CD1c-positive myeloid dendritic cell (primary cell): Measurements from ENCODE around the gene CATSPERZ.

Source experiments
- DNase-seq: peaks from one replicate; pipeline ENCODE4 v3.0.0-alpha.2; 2016; ENCODE audit errors: extremely low spot score

Gene CATSPERZ

DNA sequence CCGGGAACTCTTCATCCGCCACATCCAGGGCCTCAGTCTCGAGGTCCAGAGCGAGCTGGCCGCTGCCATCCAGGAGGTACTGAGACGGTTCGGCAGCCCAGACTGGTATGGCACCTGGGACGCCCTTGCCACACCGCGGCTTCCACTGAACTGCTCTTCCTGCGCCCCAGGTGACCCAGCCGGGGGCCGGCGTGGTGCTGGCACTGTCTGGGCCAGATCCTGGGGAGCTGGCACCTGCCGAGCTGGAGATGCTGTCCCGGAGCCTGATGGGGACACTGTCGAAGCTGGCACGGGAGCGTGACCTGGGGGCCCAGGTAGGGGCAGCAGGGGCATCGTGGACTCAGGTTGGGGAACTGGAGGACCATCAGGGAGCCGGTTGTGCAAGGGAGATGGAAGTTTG is 41.3 kb downstream of the CATSPERZ start:
- no peak for DNase-seq

DNA sequence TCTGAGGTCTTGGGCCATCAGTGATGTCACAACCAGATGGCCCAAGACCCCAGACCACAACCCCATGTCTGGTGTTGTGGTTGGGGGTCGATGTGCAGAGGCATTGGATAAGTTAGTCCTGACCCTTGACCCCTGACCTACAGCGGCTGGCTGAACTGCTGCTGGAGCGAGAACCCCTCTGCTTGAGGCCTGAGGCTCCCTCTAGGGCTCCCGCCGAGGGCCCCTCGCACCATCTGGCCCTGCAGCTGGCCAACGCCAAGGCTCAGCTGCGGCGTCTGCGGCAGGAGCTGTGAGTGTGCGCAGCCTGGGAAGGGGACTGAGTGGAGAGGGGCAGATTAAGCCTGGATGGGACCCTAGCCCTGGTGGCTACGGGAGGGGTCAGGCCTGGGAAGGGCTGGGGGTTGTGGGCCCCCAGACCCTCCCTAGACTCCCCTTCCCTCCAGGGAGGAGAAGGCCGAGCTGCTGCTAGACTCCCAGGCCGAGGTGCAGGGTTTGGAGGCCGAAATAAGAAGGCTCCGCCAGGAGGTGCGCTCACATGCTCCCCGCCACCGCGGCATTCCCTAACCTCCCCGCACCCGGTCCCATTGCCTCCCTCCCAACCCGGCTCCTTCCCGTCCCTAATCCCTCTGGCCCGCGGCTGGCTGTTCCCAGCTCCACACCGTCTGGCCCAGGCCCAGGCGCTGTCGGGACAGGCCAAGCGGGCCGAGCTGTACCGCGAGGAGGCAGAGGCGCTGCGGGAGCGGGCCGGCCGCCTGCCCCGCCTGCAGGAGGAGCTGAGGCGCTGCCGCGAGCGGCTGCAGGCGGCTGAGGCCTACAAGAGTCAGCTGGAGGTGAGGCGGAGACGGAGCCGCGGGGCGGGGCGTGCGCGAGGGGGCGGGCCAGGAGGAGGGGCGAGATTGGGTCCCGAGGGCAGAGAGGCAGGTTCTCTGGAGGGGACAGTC is 42.0 kb downstream of the CATSPERZ start:
- DNase-seq, result peak; percentile 91

DNA sequence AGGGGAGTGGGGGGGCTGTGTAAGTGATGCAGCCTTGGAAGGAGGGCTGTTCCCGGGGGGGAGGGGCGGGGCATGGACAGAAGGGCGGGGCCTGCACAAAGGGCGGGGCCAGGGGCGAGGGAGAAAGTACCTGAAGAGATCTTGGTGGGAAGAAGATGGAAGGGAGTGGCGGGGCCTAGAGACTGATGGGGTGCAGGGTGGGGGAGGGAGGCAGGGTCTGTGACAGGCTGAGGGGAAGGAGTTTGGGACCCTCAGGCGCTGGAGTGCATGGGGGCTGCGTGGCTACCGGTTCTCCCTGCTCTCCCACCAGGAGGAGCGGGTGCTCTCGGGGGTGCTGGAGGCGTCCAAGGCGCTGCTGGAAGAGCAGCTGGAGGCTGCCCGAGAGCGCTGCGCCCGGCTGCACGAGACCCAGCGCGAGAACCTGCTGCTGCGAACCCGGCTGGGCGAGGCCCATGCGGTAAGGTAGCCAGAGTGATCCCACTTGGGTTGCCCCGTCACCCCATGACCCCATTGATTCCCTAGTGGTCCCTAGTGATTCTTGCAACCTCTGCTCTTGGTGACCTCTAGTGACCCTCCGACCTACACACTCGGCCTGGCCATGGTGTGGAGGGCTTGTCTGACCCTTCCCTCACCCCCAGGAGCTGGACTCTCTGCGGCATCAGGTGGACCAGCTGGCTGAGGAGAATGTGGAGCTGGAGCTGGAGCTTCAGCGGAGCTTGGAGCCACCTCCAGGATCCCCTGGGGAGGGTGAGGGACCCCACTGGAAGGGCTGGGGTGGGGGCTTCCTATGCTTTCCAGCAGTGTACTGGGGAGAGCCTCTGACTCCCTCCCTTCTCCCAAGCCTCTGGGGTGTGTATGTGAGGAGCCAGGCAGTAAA is 42.9 kb downstream of the CATSPERZ start:
- DNase-seq, result no peak

DNA sequence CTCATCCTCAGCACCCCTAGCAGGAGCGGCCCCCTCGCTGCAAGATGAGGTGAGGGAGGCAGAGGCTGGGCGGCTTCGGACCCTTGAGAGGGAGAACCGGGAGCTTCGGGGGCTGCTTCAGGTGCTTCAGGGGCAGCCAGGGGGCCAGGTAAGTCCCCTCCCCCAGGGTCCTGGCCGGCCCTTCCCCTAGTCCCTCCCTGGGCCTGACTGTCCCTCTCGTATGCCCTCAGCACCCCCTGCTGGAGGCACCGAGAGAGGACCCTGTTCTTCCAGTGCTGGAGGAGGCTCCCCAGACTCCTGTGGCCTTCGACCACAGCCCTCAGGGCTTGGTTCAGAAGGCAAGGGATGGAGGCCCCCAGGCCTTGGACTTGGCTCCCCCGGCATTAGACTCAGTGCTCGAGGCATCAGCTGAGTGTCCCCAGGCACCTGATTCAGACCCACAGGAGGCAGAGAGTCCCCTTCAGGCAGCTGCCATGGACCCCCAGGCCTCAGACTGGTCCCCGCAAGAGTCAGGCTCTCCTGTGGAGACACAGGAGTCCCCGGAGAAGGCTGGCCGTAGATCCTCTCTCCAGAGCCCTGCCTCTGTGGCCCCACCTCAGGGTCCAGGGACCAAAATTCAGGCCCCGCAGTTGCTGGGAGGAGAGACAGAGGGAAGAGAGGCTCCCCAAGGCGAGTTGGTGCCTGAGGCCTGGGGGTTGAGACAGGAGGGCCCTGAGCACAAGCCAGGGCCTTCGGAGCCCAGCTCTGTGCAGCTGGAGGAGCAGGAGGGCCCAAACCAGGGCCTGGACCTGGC is 43.8 kb downstream of the CATSPERZ start:
- DNase-seq, result no peak

DNA sequence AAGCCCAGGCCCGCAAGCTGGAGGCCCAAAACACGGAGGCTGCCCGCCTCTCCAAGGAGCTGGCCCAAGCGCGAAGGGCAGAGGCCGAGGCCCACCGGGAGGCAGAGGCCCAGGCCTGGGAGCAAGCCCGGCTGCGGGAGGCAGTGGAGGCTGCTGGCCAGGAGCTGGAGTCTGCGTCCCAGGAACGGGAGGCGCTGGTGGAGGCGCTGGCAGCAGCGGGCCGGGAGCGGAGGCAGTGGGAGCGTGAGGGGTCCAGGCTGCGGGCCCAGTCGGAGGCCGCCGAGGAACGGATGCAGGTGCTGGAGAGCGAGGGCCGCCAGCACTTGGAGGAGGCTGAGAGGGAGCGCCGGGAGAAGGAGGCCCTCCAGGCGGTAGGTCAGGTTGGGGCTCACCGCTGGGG is 44.6 kb downstream of the CATSPERZ start:
- no peak for DNase-seq

DNA sequence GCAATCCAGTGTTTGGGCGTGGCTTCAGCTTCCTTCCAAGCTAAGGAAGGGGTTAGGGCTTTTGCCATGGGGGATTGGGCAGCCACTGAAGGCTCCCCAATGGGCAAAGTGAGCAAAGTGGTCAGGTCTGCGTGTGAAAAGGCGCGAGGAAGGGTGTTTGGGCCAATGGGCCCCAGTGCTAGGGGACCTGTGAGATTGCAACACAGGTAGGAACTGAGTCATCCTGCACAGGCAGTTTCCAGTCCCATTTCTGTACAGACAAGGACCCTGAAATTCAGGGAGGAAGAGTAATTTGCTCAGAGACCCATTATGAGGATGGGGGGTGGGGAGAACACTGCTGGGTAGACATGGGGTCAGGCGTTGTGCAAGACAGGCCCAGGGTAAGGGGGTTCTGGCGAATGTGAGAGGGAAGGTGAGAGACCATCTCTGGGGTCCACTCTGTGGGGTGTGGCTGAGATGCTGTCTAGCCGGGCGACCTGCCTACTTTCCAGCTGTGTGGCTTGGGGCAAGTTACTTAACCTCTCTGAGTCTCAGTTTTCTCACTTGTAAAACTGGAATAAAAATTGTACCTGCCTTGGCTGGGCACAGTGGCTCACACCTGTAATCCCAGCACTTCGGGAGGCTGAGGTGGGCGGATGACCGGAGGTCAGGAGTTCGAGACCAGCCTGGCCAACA is 47.2 kb downstream of the CATSPERZ start:
- DNase-seq, result no peak

DNA sequence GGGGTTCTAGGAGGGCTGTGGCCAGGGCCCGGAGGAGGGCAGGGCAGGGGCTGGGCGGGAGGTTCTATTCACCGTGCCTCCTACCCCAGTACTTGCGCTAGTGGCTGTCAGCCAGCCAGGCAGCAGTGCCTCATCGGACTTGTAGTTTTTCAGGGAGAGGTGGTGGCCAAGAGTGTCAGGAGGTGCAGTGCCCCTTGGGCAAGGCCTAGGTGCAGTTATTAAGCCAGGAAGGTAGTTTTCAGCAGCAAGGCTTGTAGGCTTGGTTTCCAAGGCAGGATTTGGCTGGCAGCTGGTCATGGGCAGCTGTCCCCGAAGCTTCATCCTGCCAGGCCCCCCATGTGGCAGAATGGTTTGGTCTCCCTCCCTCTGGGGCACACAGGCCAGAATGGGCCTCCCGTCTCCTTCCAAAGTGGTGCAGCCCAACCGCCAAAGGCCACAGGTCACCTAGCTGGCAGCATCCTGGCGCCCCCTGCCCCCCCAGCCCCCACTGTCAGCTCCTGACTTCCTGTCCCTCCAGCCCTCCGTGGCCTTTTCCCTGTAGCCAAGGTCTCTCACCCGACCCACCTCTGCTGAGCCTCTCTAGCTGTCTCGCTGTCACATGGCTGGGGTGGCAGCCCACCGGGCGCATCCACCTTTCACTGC is 48.3 kb downstream of the CATSPERZ start:
- DNase-seq, result no peak

DNA sequence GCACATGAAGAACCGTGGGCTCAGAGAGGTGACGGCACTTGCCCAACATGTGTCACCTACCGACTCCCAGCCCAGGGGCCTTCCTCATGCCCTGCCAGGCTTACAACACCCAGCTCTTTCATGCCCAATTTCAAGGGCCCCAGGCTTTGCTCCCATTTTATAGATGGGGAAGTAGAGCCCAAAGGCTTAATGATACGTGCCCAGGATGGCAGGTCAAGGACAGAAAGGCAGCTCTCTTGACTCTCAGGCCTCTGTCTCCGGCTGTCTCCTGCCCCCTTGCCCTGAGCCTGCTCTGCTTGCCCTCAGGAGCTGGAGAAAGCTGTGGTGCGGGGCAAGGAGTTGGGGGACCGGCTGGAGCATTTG is 48.8 kb downstream of the CATSPERZ start:
- DNase-seq, result no peak

DNA sequence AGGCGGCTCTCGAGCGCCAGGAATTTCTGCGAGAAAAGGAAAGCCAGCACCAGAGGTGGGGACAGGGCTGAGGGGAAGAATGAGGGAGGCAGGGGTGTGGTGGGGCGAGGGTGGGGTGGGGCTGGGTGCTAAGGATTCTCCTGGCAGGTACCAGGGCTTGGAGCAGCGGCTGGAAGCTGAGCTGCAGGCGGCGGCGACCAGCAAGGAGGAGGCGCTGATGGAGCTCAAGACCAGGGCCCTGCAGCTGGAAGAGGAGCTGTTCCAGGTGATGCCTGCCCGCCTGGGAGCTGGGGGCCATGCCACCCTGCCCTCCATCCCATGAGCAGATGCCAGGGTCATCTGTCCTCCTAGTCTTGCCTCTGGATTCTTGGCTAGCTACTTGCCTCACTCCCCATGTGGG is 49.2 kb downstream of the CATSPERZ start:
- no peak for DNase-seq

DNA sequence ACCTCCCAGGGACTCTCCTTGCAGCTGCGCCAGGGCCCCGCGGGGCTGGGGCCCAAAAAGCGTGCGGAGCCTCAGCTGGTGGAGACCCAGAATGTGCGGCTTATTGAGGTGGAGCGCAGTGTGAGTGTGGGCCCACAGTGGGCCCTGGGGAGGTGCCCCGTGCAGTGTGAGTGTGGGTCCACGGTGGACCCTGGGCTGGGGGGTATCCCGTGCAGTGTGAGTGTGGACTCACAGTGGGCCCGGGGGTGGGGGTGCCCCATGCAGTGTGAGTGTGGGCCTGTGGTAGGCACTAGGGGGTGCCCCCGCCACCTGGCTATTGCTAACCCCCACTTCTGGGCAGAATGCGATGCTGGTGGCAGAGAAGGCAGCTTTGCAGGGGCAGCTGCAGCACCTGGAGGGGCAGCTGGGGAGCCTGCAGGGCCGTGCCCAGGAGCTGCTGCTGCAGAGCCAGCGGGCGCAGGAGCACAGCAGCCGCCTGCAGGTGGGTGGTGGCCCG is 51.0 kb downstream of the CATSPERZ start:
- no peak for DNase-seq

DNA sequence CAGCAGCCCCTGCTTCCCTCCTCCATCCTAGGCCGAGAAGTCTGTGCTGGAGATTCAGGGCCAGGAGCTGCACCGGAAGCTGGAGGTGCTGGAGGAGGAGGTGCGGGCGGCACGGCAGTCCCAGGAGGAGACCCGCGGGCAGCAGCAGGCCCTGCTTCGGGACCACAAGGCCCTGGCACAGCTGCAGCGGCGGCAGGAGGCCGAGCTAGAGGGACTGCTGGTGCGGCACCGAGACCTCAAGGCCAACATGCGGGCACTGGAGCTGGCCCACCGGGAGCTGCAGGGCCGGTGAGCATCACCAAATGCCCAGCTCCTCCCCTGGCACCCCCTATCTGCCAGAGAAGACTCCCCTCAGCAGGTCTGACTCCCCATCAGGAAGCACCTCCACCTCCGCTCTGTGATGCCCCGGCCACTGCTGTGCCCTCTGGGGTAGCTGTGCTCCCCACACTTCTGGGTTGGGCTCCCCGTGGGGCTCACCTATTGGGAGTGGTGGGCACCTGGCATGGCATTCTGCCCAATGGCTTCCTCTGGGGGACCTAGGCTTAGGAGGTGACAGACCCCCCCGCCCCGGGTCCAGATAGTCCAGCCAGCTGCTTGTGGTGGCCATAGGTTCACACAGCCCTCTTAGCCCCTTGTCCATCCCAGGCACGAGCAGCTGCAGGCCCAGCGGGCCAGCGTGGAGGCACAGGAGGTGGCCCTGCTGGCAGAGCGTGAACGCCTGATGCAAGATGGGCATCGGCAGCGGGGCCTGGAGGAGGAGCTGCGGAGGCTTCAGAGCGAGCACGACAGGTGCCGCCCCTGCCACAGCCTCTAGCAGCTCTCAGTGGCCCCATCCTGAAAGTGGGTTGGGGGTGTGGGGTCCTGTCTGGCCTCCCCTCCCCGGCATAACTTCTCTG is 52.2 kb downstream of the CATSPERZ start:
- no peak for DNase-seq

DNA sequence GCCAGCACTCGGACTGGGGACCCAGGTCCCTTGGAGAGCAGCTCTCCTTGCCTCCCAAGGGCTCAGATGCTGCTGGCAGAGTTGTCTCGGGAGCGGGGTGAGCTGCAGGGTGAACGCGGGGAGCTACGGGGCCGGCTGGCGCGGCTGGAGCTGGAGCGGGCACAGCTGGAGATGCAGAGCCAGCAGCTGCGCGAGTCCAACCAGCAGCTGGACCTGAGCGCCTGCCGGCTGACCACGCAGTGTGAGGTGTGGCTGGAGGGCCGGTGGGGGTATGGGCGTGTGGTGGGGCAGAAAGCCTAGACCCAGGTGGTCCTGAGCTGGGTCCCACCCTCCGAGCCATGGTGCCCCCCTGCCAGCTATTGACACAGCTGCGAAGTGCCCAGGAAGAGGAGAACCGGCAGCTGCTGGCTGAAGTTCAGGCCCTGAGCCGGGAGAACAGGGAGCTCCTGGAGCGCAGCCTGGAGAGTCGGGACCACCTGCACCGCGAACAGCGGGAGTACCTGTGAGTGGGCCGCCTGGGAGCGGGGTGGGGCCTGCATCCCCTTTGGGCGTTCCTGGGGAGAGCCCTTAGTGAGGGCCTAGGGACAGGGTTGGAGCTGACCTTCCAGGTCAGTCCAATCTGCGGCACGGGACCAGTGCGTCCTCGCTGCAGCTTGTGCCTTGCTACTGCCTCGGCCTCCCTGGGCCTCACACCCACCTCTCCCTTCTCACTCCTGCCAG is 53.0 kb downstream of the CATSPERZ start:
- no peak for DNase-seq

DNA sequence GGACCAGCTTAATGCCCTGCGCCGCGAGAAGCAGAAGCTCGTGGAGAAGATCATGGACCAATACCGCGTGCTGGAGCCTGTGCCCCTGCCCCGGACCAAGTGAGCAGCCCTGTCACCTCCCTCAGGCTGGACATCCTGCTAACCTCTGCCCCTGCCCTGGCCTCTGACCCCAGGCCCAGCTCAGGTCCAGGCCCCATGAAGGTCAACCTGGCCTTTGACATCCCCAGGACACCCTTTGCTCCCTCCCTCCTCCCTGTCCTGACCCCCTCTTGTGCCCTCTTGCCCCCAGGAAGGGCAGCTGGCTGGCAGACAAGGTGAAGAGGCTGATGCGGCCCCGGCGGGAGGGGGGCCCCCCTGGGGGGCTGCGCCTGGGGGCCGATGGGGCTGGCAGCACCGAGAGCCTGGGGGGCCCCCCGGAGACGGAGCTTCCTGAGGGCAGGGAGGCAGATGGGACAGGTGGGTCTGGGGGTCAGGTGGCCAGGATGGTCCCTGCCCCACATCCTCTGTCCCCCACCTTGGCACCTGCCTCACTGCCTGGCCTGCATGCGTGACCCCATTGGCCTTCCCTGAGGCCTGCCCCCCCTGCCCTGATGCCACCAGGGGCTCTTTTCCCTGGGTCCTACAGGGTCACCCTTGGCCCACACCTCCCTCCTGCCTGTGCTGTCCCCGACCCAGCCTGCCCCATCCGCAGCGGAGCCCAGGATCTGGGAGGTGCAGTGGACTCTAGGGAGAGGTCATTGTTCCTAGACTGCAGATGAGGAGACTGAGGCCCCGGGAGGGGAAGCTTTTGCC is 53.8 kb downstream of the CATSPERZ start:
- no peak for DNase-seq
